KMS-11 (cell line): ENCODE measurements around the gene DNAH1.
"Not testable (repeated sequence)": the region's sequence is repeated elsewhere in the genome, so short reads cannot be mapped to it uniquely, and the experiment has no call there.

Source experiments
- H2AFZ ChIP-seq: fragments of 200-600 bp; sonication (generic); 2 replicates; pipeline ENCODE4 v1.6.1; 2016; ENCODE audit warnings: antibody characterized with exemption, mixed run types, low read depth
- H3K27ac ChIP-seq: fragments of 200-600 bp; sonication (generic); 2 replicates; pipeline ENCODE4 v1.6.1; 2016; ENCODE audit warnings: mild to moderate bottlenecking, mixed run types
- H3K27me3 ChIP-seq: fragments of 200-600 bp; sonication (generic); 2 replicates; pipeline ENCODE4 v1.6.1; 2017; ENCODE audit warnings: mild to moderate bottlenecking, low read depth, mixed run types, moderate library complexity; ENCODE audit not compliant: insufficient read depth
- H3K36me3 ChIP-seq: fragments of 200-600 bp; sonication (generic); 2 replicates; pipeline ENCODE4 v1.6.1; 2017; ENCODE audit warnings: mild to moderate bottlenecking, mixed run types; ENCODE audit not compliant: insufficient read depth
- H3K4me1 ChIP-seq: fragments of 200-600 bp; sonication (generic); 2 replicates; pipeline ENCODE4 v1.6.1; 2016; ENCODE audit warnings: mild to moderate bottlenecking, low read depth, mixed run types; ENCODE audit not compliant: poor library complexity, severe bottlenecking
- H3K4me2 ChIP-seq: fragments of 200-600 bp; sonication (generic); 2 replicates; pipeline ENCODE4 v1.7.0; 2016; ENCODE audit warnings: mild to moderate bottlenecking, mixed run types
- H3K4me3 ChIP-seq: fragments of 200-600 bp; sonication (generic); IDR thresholded peaks from 2 replicates; pipeline ENCODE4 v1.6.1; 2017; ENCODE audit warnings: low read depth, low read length, mixed read lengths; ENCODE audit not compliant: insufficient read depth
- H3K79me2 ChIP-seq: fragments of 200-600 bp; sonication (generic); 2 replicates; pipeline ENCODE4 v1.6.1; 2016; ENCODE audit warnings: low read depth, mixed run types; ENCODE audit not compliant: insufficient read depth
- H3K9ac ChIP-seq: fragments of 200-600 bp; sonication (generic); 2 replicates; pipeline ENCODE4 v1.6.1; 2016; ENCODE audit warnings: mild to moderate bottlenecking, mixed run types
- H4K20me1 ChIP-seq: fragments of 200-600 bp; sonication (generic); 2 replicates; pipeline ENCODE4 v1.6.1; 2016; ENCODE audit warnings: mild to moderate bottlenecking, mixed run types; ENCODE audit not compliant: insufficient read depth
- CTCF ChIP-seq: fragments of 200-600 bp; sonication (generic); conservative IDR thresholded peaks from 2 replicates; pipeline ENCODE4 v1.6.1; 2017; ENCODE audit warnings: low read depth, mild to moderate bottlenecking, antibody characterized with exemption, low read length, moderate library complexity, mixed read lengths

The DNAH1 gene

GRCh38 chr3:52333869-52334557 is 17.9 kb downstream of the DNAH1 start:
- Histone ChIP-seq H4K20me1 (no peaks in the 10 kb centered on the region), H3K4me2 (no peak overlapping the region), H2AFZ (no peak overlapping the region), H3K4me1 (no peaks in the 10 kb centered on the region), H3K9ac (no peak overlapping the region), H3K27me3 (no peaks in the 10 kb centered on the region), H3K36me3 (no peaks in the 10 kb centered on the region), H3K4me3 (no peak overlapping the region), H3K27ac (no peak overlapping the region), H3K79me2 (no peaks in the 10 kb centered on the region)
- no peak for TF ChIP-seq CTCF

GRCh38 chr3:52338131-52338530 is 22.0 kb downstream of the DNAH1 start:
- not testable (repeated sequence) for H3K4me3 ChIP-seq, H3K27me3 ChIP-seq, H3K9ac ChIP-seq, H3K27ac ChIP-seq, H2AFZ ChIP-seq, H3K79me2 ChIP-seq, H4K20me1 ChIP-seq, H3K4me2 ChIP-seq, H3K36me3 ChIP-seq
- peaks cover 16% of the 10 kb centered on the region for H3K4me1 ChIP-seq

GRCh38 chr3:52339612-52340011 is 23.5 kb downstream of the DNAH1 start:
- H2AFZ ChIP-seq: 0 out of 2 replicates have a peak overlapping the region, but pooled peaks have one; percentile 1
- H3K4me3 ChIP-seq: no peak overlapping the region
- no peaks in the 10 kb centered on the region for H4K20me1 ChIP-seq
- no peaks in the 10 kb centered on the region for H3K79me2 ChIP-seq
- no peak overlapping the region for H3K4me2 ChIP-seq
- no peaks in the 10 kb centered on the region for H3K27me3 ChIP-seq
- peak; percentile 67 for TF ChIP-seq CTCF
- no peak overlapping the region for H3K9ac ChIP-seq
- H3K36me3 ChIP-seq: no peaks in the 10 kb centered on the region
- no peak overlapping the region for H3K27ac ChIP-seq
- H3K4me1 ChIP-seq: peaks cover 16% of the 10 kb centered on the region

GRCh38 chr3:52341123-52341522 is 25.0 kb downstream of the DNAH1 start:
- TF ChIP-seq CTCF: no peak
- no peaks in the 10 kb centered on the region for H3K27me3 ChIP-seq
- no peak overlapping the region for H3K4me3 ChIP-seq
- no peak overlapping the region for H3K9ac ChIP-seq
- H3K36me3 ChIP-seq: no peaks in the 10 kb centered on the region
- no peaks in the 10 kb centered on the region for H4K20me1 ChIP-seq
- peaks cover 16% of the 10 kb centered on the region for H3K4me1 ChIP-seq
- no peak overlapping the region for H3K27ac ChIP-seq
- H3K79me2 ChIP-seq: no peaks in the 10 kb centered on the region
- H2AFZ ChIP-seq: no peak overlapping the region
- no peak overlapping the region for H3K4me2 ChIP-seq

- no peak overlapping the region for H3K4me3 ChIP-seq
- H3K79me2 ChIP-seq: no peaks in the 10 kb centered on the region
- H3K36me3 ChIP-seq: no peaks in the 10 kb centered on the region
- no peak overlapping the region for H2AFZ ChIP-seq
- H3K9ac ChIP-seq: no peak overlapping the region
- no peak for TF ChIP-seq CTCF
- no peak overlapping the region for H3K4me2 ChIP-seq
- no peaks in the 10 kb centered on the region for H4K20me1 ChIP-seq
- no peak overlapping the region for H3K27ac ChIP-seq
- no peaks in the 10 kb centered on the region for H3K27me3 ChIP-seq
- peaks cover 16% of the 10 kb centered on the region for H3K4me1 ChIP-seq
Measured at GRCh38 chr3:52343946-52344600, 28.0 kb downstream of the DNAH1 start.
